EL (cell line): ENCODE results near the gene WDR70.
"Not testable (repeated sequence)": the region's sequence is repeated elsewhere in the genome, so short reads cannot be mapped to it uniquely, and the experiment has no call there.

Experiments used
- DNase-seq: peaks from one replicate; pipeline ENCODE4 v3.0.0-alpha.2; 2016

Gene WDR70

GRCh38 chr5:37379100-37379628 is at the start of gene WDR70:
WDR70 (plus strand) TSS chr5:37379318; CDS start chr5:37379368, 50 bp downstream.
- peak; percentile 90 for DNase-seq

GRCh38 chr5:37334754-37335153 is 44.4 kb upstream of the WDR70 start:
- not testable (repeated sequence) for DNase-seq

GRCh38 chr5:37342741-37343140 is 36.4 kb upstream of the WDR70 start:
- DNase-seq = not testable (repeated sequence)

- no peak for DNase-seq
Observed at GRCh38 chr5:37355161-37355560, 24.0 kb upstream of the WDR70 start.

GRCh38 chr5:37370550-37370863 is 8.6 kb upstream of the WDR70 start:
- no peak for DNase-seq

GRCh38 chr5:37370864-37371726 is 8.0 kb upstream of the WDR70 start, which contains the start of gene NUP155:
NUP155 (minus strand) TSS chr5:37371106; CDS start chr5:37370977, 129 bp downstream.
- peak; percentile 99 for DNase-seq

GRCh38 chr5:37375091-37375490 is 4.0 kb upstream of the WDR70 start:
- no peak for DNase-seq

GRCh38 chr5:37378066-37378465 is 1.1 kb upstream of the WDR70 start:
- DNase-seq = not testable (repeated sequence)

- no peak for DNase-seq
Observed at GRCh38 chr5:37391591-37391990, 12.5 kb downstream of the WDR70 start.

- DNase-seq = no peak
Observed at GRCh38 chr5:37396352-37396751, 17.2 kb downstream of the WDR70 start.

- DNase-seq = no peak
Observed at GRCh38 chr5:37400501-37400900, 21.4 kb downstream of the WDR70 start.

- DNase-seq = peak; percentile 1
Observed at GRCh38 chr5:37412515-37412914, 33.4 kb downstream of the WDR70 start.

- not testable (repeated sequence) for DNase-seq
Observed at GRCh38 chr5:37415456-37415855, 36.3 kb downstream of the WDR70 start.

GRCh38 chr5:37417347-37417746 is 38.2 kb downstream of the WDR70 start:
- DNase-seq = no peak

- no peak for DNase-seq
Observed at GRCh38 chr5:37424441-37424840, 45.3 kb downstream of the WDR70 start.

- no peak for DNase-seq
Observed at GRCh38 chr5:37428044-37428443, 48.9 kb downstream of the WDR70 start.

GRCh38 chr5:37435261-37435660 is 56.1 kb downstream of the WDR70 start:
- peak; percentile 28 for DNase-seq

- no peak for DNase-seq
Observed at GRCh38 chr5:37436146-37436934, 57.2 kb downstream of the WDR70 start.

GRCh38 chr5:37437711-37438110 is 58.6 kb downstream of the WDR70 start:
- DNase-seq = peak; percentile 26

GRCh38 chr5:37445783-37446182 is 66.7 kb downstream of the WDR70 start:
- not testable (repeated sequence) for DNase-seq

- DNase-seq = peak; percentile 30
Observed at GRCh38 chr5:37448941-37449340, 69.8 kb downstream of the WDR70 start.

GRCh38 chr5:37451991-37452390 is 72.9 kb downstream of the WDR70 start:
- DNase-seq = not testable (repeated sequence)

- DNase-seq = not testable (repeated sequence)
Observed at GRCh38 chr5:37453252-37453651, 74.1 kb downstream of the WDR70 start.
